GM13976 (cell line): ENCODE results near the gene NPW.

Experiments used
- DNase-seq: peaks from one replicate; pipeline ENCODE4 v3.0.0; 2012; ENCODE audit warnings: low spot score
- in situ Hi-C: fragments of 300-500 bp; cut with MboI; formaldehyde crosslinking; loops from one replicate; pipeline ENCODE4 v1.12.0; 2022; ENCODE audit warnings: low sequenced_read_pairs, mixed read lengths, inconsistent platforms; ENCODE audit not compliant: unreplicated experiment
- TF ChIP-seq, protein P1 (sequence below): IDR thresholded peaks from 2 replicates; pipeline ENCODE4 v1.5.1; 2012; ENCODE audit warnings: borderline replicate concordance, mild to moderate bottlenecking; ENCODE audit not compliant: insufficient read depth; ENCODE audit errors: extremely low read depth, missing control alignments, control extremely low read depth

Gene NPW

DNA sequence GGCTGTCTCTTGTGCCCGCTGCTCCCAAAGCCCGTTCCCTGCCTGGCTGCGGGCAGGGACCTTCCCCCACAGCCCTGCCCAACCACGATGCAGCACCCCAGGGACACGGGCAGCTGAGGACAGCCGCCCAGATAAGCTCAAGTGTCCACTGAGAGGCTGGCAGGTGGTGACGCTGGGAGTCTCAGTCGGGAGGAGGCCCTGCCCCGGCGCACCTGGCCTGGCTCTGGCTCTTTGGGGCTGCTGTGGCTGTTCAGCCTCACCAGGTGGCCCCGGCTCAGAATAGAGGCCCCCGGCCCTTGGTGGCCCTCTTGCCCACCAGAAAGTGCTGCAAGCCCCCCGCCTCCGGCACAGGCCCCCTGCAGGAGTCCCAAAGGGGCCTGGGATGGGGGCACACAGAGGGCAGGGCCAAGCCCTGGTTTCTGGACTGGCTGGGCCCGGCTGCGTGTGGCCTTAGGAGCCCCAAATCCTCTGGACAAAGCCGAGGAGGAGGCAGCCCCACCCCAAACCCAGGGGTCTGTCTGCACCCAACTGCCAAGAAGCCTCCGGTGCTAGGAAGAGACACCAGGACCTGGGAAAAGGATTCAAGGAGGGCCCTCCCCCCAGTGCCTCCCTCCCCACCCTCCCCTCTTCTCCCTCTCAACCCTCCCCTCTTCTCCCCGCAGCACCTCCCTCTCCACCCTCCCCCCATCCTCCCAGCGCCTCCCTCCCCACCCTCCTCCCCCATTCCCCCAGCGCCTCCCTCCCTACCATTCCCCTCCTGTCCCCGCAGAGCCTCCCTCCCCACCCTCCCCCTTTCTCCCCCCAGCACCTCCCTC lies 22.8 kb downstream of the NPW start:
- TF ChIP-seq, protein P1, sequence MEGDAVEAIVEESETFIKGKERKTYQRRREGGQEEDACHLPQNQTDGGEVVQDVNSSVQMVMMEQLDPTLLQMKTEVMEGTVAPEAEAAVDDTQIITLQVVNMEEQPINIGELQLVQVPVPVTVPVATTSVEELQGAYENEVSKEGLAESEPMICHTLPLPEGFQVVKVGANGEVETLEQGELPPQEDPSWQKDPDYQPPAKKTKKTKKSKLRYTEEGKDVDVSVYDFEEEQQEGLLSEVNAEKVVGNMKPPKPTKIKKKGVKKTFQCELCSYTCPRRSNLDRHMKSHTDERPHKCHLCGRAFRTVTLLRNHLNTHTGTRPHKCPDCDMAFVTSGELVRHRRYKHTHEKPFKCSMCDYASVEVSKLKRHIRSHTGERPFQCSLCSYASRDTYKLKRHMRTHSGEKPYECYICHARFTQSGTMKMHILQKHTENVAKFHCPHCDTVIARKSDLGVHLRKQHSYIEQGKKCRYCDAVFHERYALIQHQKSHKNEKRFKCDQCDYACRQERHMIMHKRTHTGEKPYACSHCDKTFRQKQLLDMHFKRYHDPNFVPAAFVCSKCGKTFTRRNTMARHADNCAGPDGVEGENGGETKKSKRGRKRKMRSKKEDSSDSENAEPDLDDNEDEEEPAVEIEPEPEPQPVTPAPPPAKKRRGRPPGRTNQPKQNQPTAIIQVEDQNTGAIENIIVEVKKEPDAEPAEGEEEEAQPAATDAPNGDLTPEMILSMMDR: no peak
- DNase-seq: no peak
- in situ Hi-C loops: no loop called here

DNA sequence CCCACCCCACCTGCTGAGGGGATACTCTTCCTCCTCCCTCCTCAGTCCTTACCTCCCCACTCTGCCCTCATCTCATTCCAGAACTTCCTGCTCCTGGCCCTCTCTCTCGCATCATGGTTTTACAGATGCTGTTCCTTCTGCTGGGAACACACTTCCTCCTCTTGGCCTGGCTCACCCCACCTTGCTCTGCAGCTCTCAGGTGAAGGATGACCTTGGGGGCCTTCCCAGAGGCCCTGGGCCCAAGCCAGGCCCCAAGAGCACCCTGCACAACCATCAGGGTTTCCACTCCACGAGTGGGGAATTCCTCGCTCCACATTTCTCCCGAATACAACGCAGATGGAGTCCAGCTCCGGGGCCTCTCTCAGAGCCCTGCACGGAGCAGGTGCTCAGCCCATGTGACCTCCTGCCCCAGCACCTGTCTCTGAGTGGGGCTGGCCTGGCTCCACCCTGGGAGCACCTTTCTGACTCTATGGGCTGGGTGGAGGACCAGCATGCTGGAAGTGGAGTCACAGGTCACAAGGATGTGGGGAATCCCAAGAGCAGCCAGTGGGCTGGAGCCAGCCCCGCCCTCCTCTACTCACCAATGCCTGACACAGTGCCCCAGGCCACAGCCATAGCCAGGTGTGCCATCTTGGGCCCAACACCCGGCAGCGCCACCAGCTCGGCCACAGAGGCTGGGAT lies 23.5 kb downstream of the NPW start:
- in situ Hi-C loops: no loop called here
- TF ChIP-seq, protein P1: no peak
- DNase-seq: no peak

DNA sequence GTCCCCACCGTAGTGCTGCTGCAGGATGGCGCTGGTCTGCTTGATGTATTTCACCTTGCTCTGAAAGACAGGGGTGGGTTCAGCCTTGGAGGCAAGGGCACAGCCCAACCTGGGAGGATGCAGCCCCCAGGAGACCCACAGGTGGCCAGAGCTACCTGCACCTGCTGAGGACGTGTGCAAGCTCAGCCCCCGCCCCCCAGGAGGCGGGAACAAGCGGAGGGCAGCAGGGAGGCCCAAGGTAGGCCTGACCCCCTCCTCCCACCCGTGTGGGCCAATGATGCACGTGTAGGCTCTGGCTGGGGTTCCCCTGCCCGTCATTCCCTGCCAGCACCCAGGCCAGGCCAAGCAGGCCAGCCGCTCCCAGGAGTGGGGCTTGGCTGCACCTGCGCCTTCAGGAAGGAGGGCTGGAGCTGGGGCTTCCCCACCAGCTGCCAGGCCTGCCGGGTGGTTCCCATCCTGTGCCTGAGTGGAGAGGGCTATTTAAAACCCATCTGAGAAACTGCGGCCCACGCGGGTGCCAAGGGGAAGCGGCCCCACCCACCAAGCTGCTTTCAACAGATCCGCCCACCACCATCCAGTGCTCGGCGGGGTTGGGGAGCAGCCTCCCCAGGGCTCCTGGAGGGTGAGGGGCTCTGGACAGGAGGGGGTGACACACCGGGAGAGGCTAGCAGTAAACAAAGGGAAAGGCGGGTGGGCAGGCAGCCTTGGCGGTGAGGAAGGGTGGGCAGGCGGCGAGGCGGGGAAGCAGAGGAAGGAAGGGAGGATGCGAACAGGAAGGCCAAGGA lies 24.3 kb downstream of the NPW start:
- in situ Hi-C loops: no loop called here
- TF ChIP-seq, protein P1: no peak
- peak; percentile 57 for DNase-seq

DNA sequence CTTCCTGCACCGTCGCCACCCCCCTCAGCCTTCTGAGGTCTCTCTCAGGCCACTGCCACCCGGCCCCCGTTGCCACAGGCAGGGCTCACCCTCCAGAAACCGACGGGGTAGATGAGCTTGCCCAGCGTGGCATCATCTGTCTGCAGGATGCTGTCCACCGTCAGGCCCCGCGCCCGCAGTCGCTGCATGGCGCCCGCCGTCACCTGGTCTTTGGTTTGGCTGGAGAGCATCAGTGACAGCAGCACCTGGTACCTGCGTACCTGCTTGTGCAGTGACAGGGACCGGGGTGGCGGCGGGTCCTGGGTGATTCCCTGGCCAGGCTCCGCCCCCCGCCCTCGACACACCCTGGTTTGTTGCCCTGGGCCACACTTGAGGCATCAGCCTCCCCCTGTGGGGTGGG lies 25.0 kb downstream of the NPW start:
- in situ Hi-C loops: no loop called here
- DNase-seq: no peak
- TF ChIP-seq, protein P1: no peak

DNA sequence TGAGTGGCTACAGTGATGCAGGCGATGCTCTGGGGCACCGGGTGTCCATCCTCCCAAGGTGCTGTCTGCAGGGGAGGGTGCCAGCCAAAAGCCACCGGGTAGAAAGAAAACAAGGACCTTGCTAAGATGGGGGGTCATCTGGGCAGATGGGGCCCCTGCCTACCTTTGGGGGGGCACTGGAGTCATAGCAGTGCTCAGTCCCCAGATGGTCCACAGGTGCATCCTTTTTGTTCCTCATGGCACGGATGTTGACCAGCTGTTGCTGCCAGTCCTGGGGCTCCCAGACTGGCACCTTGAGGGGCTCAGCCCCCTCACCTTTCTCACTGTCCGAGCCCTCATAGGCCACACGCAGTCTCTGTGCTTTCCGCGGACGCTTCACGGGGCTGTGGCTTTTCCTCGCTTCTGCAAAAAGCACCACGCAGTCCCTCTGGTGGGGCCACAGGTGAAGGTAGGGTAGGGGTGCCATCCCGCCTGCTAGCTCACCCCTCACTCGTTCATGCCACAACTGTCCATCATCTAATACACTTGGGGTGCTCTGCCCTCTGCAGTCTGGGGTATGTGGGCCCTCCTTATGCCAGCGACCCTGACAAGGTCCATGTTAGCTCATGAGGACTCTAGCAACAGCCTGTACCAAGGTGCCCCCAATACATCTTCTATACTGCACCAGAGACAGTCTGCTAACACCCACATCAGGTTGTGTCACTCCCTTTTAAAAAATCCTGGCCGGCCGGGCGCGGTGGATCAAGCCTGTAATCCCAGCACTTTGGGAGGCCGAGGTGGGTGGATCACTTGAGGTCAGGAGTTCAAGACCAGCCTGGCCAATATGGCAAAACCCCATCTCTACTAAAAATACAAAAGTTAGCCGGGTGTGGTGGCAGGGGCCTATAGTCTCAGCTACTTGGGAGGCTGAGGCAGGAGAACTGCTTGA lies 26.6 kb downstream of the NPW start:
- in situ Hi-C loops: no loop called here
- TF ChIP-seq, protein P1: no peak
- DNase-seq: no peak
